ENCODE measurements around the gene CHFR. TPM values are rescaled to one million over a fixed set of nuclear protein-coding genes. Genes with fewer than 3 reads are reported as not detected.

The CHFR gene
- total and polyA plus RNA-seq, 12 donors = 14.9 to 54.4 (median 26.6) TPM

DNA sequence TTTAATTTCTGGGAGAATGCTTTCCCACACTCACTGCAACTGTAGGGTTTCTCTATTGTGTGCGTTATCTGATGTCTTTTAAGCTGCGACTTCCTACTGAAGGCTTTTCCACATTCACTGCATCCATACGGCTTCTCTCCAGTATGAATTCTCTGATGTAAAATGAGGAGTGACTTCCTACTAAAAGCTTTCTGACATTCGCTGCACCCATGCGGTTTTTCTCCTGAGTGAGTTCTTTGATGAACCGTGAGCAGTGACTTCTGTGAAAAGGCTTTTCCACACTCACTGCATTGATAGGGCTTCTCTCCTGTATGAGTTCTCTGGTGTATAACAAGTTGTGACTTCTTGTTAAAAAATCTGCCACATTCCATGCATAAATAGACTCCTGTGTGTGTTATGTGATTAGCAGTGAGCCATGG is 39.0 kb upstream of the CHFR start:
- H3K27me3 ChIP-seq = no peaks in the 10 kb centered on the region
- H3K27ac ChIP-seq = no peak overlapping the region
- intact Hi-C loops (cut with DNase I) = loop anchor here in 1 of 2 donors (5.0 kb wide), 1 partner anchor 181 kb away; no protein-coding TSS in a partner anchor
- peaks cover 38 to 99% (median 45%) of the 10 kb centered on the region in 3 donors for H3K9me3 ChIP-seq (replicated peaks in 1 of 3)
- no peaks in the 10 kb centered on the region for H3K4me1 ChIP-seq (replicated peaks in 1 of 2)
- peak overlapping the region in 1 of 4 donors; percentile 7 for H3K4me3 ChIP-seq
- TF ChIP-seq POLR2A (IDR thresholded peaks at IDR 0.05) = no peak
- TF ChIP-seq, protein P1, sequence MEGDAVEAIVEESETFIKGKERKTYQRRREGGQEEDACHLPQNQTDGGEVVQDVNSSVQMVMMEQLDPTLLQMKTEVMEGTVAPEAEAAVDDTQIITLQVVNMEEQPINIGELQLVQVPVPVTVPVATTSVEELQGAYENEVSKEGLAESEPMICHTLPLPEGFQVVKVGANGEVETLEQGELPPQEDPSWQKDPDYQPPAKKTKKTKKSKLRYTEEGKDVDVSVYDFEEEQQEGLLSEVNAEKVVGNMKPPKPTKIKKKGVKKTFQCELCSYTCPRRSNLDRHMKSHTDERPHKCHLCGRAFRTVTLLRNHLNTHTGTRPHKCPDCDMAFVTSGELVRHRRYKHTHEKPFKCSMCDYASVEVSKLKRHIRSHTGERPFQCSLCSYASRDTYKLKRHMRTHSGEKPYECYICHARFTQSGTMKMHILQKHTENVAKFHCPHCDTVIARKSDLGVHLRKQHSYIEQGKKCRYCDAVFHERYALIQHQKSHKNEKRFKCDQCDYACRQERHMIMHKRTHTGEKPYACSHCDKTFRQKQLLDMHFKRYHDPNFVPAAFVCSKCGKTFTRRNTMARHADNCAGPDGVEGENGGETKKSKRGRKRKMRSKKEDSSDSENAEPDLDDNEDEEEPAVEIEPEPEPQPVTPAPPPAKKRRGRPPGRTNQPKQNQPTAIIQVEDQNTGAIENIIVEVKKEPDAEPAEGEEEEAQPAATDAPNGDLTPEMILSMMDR (IDR thresholded peaks at IDR 0.05) = no peak
- DNase-seq = no peak
- H3K36me3 ChIP-seq (replicated peaks in 1 of 2) = no peaks in the 10 kb centered on the region
- WGBS, 4 donors = 93 to 99% (median 98%) methylated on average over 6 of the region's 6 CpGs

DNA sequence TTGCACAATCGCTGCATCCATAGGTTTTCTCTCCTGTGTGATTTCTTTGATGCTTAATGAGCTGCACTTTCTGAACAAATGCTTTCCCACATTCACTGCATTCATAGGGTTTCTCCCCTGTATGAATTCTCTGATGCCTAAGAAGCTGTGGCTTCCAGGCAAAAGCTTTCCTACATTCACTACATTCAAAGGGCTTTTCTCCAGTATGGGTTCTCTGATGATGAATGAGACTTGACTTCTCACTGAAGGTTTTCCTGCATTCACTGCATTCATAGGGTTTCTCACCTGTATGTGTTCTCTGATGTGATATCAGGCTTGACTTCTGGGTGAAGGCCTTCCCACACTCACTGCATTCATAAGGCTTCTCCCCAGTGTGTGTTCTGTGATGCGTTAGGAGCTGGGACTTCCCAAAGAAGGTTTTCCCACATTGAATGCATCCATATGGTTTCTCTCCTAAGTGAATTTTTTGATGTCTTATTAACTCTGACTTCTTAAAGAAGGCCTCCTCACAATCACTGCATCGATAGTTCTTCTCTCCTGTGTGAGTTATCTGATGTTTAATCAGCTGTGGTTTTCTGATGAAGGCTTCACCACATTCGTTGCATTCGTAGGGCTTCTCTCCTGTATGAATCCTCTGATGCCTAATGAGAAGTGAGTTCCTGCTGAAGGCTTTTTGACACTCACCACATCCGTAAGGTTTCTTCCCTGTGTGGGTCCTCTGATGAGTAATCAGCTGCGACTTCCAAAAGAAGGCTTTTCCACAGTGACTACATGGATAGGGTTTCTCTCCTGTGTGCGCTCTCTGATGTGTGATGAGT is 38.4 kb upstream of the CHFR start:
- Histone ChIP-seq H3K4me3 (peak overlapping the region in 1 of 4 donors; percentile 7), H3K27me3 (no peaks in the 10 kb centered on the region), H3K27ac (no peak overlapping the region), H3K4me1 (replicated peaks in 1 of 2) (no peaks in the 10 kb centered on the region), H3K36me3 (replicated peaks in 1 of 2) (no peaks in the 10 kb centered on the region), H3K9me3 (replicated peaks in 1 of 3) (peaks cover 38 to 99% (median 45%) of the 10 kb centered on the region in 3 donors)
- TF ChIP-seq POLR2A (IDR thresholded peaks at IDR 0.05) = no peak
- TF ChIP-seq, protein P1 (IDR thresholded peaks at IDR 0.05) = no peak
- intact Hi-C loops (cut with DNase I) = loop anchor here in 1 of 2 donors (5.0 kb wide), 1 partner anchor 181 kb away; no protein-coding TSS in a partner anchor
- no peak for DNase-seq
- 94 to 97% (median 96%) methylated on average over 8 of the region's 8 CpGs for WGBS, 4 donors

DNA sequence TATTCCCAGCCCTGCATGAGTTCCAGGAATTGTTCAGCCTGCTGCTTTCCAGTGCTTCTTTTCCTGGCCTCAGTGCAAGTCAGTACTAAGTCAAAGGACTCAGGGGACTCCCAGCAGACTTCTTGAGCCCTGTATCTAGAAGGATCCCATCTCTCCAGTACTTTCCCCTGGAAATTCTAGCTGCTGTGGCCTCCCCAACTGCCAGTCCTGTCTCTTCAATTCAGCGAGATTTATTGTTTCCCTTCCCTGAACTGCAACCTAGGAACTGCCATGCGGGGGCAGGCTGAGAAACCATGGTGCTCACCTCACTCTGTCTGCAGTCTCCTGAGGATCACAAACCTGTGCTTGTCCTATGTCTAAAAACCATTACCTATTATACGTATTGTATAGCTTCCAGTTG is 37.0 kb upstream of the CHFR start:
- peaks cover 42 to 97% (median 43%) of the 10 kb centered on the region in 3 donors for H3K9me3 ChIP-seq (replicated peaks in 1 of 3)
- WGBS, 4 donors = 97 to 100% (median 98%) methylated on average over 3 of the region's 3 CpGs
- intact Hi-C loops (cut with DNase I) = no loop called here
- TF ChIP-seq, protein P1 (IDR thresholded peaks at IDR 0.05) = no peak
- TF ChIP-seq POLR2A (IDR thresholded peaks at IDR 0.05) = no peak
- DNase-seq = no peak
- no peaks in the 10 kb centered on the region for H3K36me3 ChIP-seq (replicated peaks in 1 of 2)
- no peaks in the 10 kb centered on the region for H3K4me1 ChIP-seq (replicated peaks in 1 of 2)
- H3K4me3 ChIP-seq = peak overlapping the region in 1 of 4 donors; percentile 21
- no peak overlapping the region for H3K27ac ChIP-seq
- H3K27me3 ChIP-seq = no peaks in the 10 kb centered on the region

DNA sequence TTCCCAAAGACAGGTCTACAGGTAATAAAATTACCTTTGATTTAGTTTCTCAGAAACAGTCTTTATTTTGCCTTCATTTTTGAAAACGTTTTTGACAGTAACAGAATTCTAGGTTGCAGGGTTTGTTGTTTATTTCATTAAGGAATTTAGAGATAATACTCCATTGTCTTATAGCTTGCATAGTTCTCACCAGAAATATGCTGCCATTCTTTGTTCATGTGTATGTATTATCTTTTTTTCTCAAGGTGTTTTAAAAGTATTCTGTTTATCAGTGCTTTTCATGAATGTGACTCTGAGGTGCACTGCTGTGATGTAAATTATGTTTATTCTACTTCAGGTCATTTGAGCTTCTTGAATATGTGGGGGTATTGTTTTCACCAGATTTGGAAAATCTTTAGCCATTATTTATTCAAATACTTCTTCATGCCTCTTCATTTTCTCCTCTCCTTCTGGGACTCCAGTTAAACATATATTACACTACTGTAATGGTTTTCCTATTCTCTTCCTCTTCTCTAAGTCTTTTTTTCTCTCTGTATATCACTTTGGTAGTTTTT is 36.0 kb upstream of the CHFR start:
- 51 to 65% (median 52%) methylated on average over 1 of the region's 1 CpG for WGBS, 4 donors
- no peak for DNase-seq
- intact Hi-C loops (cut with DNase I) = no loop called here
- Histone ChIP-seq H3K4me1 (replicated peaks in 1 of 2) (no peaks in the 10 kb centered on the region), H3K27me3 (no peaks in the 10 kb centered on the region), H3K4me3 (no peak overlapping the region), H3K36me3 (replicated peaks in 1 of 2) (no peaks in the 10 kb centered on the region), H3K9me3 (replicated peaks in 1 of 3) (peaks cover 36 to 95% (median 42%) of the 10 kb centered on the region in 3 donors), H3K27ac (no peak overlapping the region)
- TF ChIP-seq POLR2A (IDR thresholded peaks at IDR 0.05) = no peak
- TF ChIP-seq, protein P1 (IDR thresholded peaks at IDR 0.05) = no peak
